Astrocyte (in vitro differentiated cells and primary cell): Measurements from ENCODE around the gene DEFB129. TPM values are rescaled to one million over a fixed set of nuclear protein-coding genes. Genes with fewer than 3 reads are reported as not detected.

Experiments used
- DNase-seq: peaks from one replicate; pipeline ENCODE4 v3.0.0-alpha.2; 2010; ENCODE audit warnings: low read depth
- FAIRE-seq: peaks from 2 replicates; lab custom pipeline; 2011; peaks lifted over from hg19 to GRCh38; lab: Jason Lieb, UNC
- H2AFZ ChIP-seq: 2 replicates; pipeline ENCODE4 v1.6.0; 2012; ENCODE audit warnings: low read depth, low read length, inconsistent platforms
- H3K27ac ChIP-seq: 2 replicates; pipeline ENCODE4 v1.5.1; 2011; ENCODE audit warnings: low read depth, low read length, inconsistent platforms
- H3K27me3 ChIP-seq: 2 replicates; pipeline ENCODE4 v1.6.0; 2011; ENCODE audit warnings: low read length, inconsistent platforms; ENCODE audit not compliant: insufficient read depth
- H3K36me3 ChIP-seq: 2 replicates; pipeline ENCODE4 v1.5.1; 2011; ENCODE audit warnings: low read length, inconsistent platforms; ENCODE audit not compliant: insufficient read depth
- H3K4me1 ChIP-seq: 2 replicates; pipeline ENCODE4 v1.5.1; 2011; ENCODE audit warnings: low read length, inconsistent platforms; ENCODE audit not compliant: insufficient read depth
- H3K4me2 ChIP-seq: 2 replicates; pipeline ENCODE4 v1.6.0; 2012; ENCODE audit warnings: low read length, inconsistent platforms
- H3K4me3 ChIP-seq: 2 replicates; pipeline ENCODE4 v1.5.1; 2011; ENCODE audit warnings: low read depth, mild to moderate bottlenecking, low read length, inconsistent platforms; ENCODE audit not compliant: insufficient read depth
- H3K79me2 ChIP-seq: 2 replicates; pipeline ENCODE4 v1.6.0; 2012; ENCODE audit warnings: mild to moderate bottlenecking, low read length, inconsistent platforms; ENCODE audit not compliant: insufficient read depth
- H3K9ac ChIP-seq: 2 replicates; pipeline ENCODE4 v1.6.0; 2012; ENCODE audit warnings: mild to moderate bottlenecking, low read length, inconsistent platforms
- H3K9me3 ChIP-seq: 2 replicates; pipeline ENCODE4 v1.5.1; 2012; ENCODE audit warnings: low read depth, mild to moderate bottlenecking, low read length, inconsistent platforms; ENCODE audit not compliant: insufficient read depth
- H4K20me1 ChIP-seq: 2 replicates; pipeline ENCODE4 v1.6.0; 2012; ENCODE audit warnings: low read length, inconsistent platforms; ENCODE audit not compliant: insufficient read depth
- H3K27ac Mint-ChIP-seq: one replicate; pipeline ENCODE4 v1.8.0; 2021; ENCODE audit warnings: mild to moderate bottlenecking, mixed read lengths; ENCODE audit not compliant: unreplicated experiment
- H3K27me3 Mint-ChIP-seq: one replicate; pipeline ENCODE4 v1.8.0; 2021; ENCODE audit warnings: low read depth, mixed read lengths; ENCODE audit not compliant: unreplicated experiment
- H3K36me3 Mint-ChIP-seq: one replicate; pipeline ENCODE4 v1.8.0; 2021; ENCODE audit warnings: low read depth, mixed read lengths; ENCODE audit not compliant: unreplicated experiment
- H3K4me1 Mint-ChIP-seq: one replicate; pipeline ENCODE4 v1.8.0; 2021; ENCODE audit warnings: low read depth, mixed read lengths; ENCODE audit not compliant: unreplicated experiment
- H3K4me3 Mint-ChIP-seq: one replicate; pipeline ENCODE4 v1.8.0; 2021; ENCODE audit warnings: mild to moderate bottlenecking, moderate library complexity, mixed read lengths; ENCODE audit not compliant: unreplicated experiment
- H3K9me3 Mint-ChIP-seq: one replicate; pipeline ENCODE4 v1.8.0; 2021; ENCODE audit warnings: mild to moderate bottlenecking, mixed read lengths; ENCODE audit not compliant: unreplicated experiment
- EZH2 ChIP-seq: IDR thresholded peaks from 2 replicates; pipeline ENCODE4 v1.6.1; 2012; ENCODE audit warnings: mild to moderate bottlenecking, low read length, inconsistent platforms; ENCODE audit not compliant: insufficient read depth
- total RNA-seq: library from RNA; stranded (reverse); gene quantifications from 2 replicates; pipeline ENCODE4 v1.2.1, GENCODE V29; 2021
- TF ChIP-seq, protein P1 (sequence below): IDR thresholded peaks from 2 replicates; pipeline ENCODE4 v1.5.1; 2011; ENCODE audit warnings: low read depth, mild to moderate bottlenecking, inconsistent platforms, low read length, moderate library complexity; ENCODE audit not compliant: insufficient read depth

DEFB129 gene
- total RNA-seq, 1 donor from 2014 or later, result not detected

DNA sequence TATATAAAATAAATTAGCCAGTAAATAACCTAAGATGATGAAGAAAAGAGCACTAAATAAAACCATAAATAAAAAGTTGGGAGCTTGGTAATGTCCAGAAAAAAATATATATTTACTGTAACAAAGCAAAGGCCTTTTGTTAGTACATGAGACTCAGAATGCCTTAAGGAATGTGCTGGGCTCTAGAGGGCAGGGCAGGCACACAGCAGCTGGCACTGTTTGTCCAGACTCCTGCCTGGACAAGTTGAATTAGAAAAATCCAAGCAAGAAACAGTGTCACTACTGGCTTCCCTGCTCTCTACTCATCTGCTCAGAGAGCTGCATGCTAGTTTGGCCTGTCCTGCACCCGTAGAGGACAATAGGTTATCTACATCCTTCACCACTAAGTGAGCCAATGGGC, 8.8 kb downstream of the DEFB129 start:
- FAIRE-seq (no peak), DNase-seq (no peak)
- Mint-ChIP-seq H3K4me1 (peaks cover 8% of the 10 kb centered on the region), H3K4me3 (no peak overlapping the region), H3K27ac (no peak overlapping the region), H3K36me3 (no peaks in the 10 kb centered on the region), H3K27me3 (peaks cover 36% of the 10 kb centered on the region), H3K9me3 (no peaks in the 10 kb centered on the region)
- no peaks in the 10 kb centered on the region for H4K20me1 ChIP-seq
- TF ChIP-seq, protein P1, sequence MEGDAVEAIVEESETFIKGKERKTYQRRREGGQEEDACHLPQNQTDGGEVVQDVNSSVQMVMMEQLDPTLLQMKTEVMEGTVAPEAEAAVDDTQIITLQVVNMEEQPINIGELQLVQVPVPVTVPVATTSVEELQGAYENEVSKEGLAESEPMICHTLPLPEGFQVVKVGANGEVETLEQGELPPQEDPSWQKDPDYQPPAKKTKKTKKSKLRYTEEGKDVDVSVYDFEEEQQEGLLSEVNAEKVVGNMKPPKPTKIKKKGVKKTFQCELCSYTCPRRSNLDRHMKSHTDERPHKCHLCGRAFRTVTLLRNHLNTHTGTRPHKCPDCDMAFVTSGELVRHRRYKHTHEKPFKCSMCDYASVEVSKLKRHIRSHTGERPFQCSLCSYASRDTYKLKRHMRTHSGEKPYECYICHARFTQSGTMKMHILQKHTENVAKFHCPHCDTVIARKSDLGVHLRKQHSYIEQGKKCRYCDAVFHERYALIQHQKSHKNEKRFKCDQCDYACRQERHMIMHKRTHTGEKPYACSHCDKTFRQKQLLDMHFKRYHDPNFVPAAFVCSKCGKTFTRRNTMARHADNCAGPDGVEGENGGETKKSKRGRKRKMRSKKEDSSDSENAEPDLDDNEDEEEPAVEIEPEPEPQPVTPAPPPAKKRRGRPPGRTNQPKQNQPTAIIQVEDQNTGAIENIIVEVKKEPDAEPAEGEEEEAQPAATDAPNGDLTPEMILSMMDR, result no peak
- TF ChIP-seq EZH2, result no peak
- no peak overlapping the region for H3K27ac ChIP-seq
- H2AFZ ChIP-seq, result no peak overlapping the region
- no peaks in the 10 kb centered on the region for H3K4me1 ChIP-seq
- H3K27me3 ChIP-seq, result no peaks in the 10 kb centered on the region
- H3K4me3 ChIP-seq, result no peak overlapping the region
- no peaks in the 10 kb centered on the region for H3K36me3 ChIP-seq
- H3K9ac ChIP-seq, result no peak overlapping the region
- no peaks in the 10 kb centered on the region for H3K79me2 ChIP-seq
- H3K9me3 ChIP-seq, result no peaks in the 10 kb centered on the region
- no peak overlapping the region for H3K4me2 ChIP-seq

DNA sequence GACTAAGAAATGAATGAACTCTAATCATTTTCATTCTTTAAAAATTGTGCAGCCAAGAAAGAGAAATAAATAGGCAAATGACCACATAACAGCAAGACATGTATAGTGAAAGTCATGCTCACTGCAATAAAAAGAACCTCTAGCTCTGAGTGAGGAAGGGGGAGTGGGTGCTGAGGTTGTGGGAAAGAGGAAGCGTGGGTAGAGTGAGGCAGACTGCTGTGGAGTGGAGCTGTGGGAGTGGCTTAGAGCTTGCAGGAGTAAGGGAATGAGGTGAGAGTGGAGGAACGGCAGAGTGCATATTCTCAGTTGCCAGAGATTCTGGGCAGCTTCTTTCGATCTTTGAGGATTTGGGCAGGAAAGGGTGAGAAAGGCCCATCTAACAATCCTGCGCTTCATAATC, 10.4 kb downstream of the DEFB129 start:
- H2AFZ ChIP-seq, result no peak overlapping the region
- no peak overlapping the region for H3K4me3 Mint-ChIP-seq
- peaks cover 8% of the 10 kb centered on the region for H3K4me1 Mint-ChIP-seq
- no peak for TF ChIP-seq EZH2
- TF ChIP-seq, protein P1, result no peak
- no peaks in the 10 kb centered on the region for H3K79me2 ChIP-seq
- no peaks in the 10 kb centered on the region for H4K20me1 ChIP-seq
- H3K27ac Mint-ChIP-seq, result no peak overlapping the region
- peaks cover 3% of the 10 kb centered on the region for H3K27me3 ChIP-seq
- no peak overlapping the region for H3K27ac ChIP-seq
- no peak for FAIRE-seq
- H3K9me3 ChIP-seq, result no peaks in the 10 kb centered on the region
- H3K36me3 Mint-ChIP-seq, result no peaks in the 10 kb centered on the region
- H3K4me2 ChIP-seq, result no peak overlapping the region
- H3K27me3 Mint-ChIP-seq, result peaks cover 37% of the 10 kb centered on the region
- no peak overlapping the region for H3K9ac ChIP-seq
- no peaks in the 10 kb centered on the region for H3K36me3 ChIP-seq
- no peak for DNase-seq
- no peaks in the 10 kb centered on the region for H3K4me1 ChIP-seq
- H3K9me3 Mint-ChIP-seq, result no peaks in the 10 kb centered on the region
- H3K4me3 ChIP-seq, result no peak overlapping the region

DNA sequence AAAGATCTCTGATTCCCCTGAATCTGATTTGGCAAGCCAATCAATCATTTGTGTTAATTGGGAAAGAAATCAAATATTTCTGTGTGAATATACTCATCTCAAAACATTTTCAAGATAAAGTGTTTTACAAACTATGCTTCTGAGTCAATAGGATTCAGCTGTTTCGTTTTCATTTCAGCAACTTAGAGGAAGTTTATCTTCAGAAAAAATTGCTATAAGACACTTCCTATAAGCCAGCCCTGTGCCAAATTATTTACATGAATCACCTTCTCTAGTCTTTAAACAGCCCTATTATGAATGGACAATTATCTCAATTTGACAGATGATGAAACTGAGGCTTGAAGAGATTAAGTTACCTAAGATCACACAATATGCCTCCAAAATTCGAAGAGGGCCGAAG, 10.9 kb downstream of the DEFB129 start:
- Histone ChIP-seq H3K4me3 (no peak overlapping the region), H3K36me3 (no peaks in the 10 kb centered on the region), H3K4me2 (no peak overlapping the region), H4K20me1 (no peaks in the 10 kb centered on the region), H3K27me3 (peaks cover 3% of the 10 kb centered on the region), H3K27ac (no peak overlapping the region), H3K79me2 (no peaks in the 10 kb centered on the region), H2AFZ (no peak overlapping the region), H3K9me3 (no peaks in the 10 kb centered on the region), H3K9ac (no peak overlapping the region), H3K4me1 (no peaks in the 10 kb centered on the region)
- no peak for TF ChIP-seq EZH2
- TF ChIP-seq, protein P1, result no peak
- FAIRE-seq (no peak), DNase-seq (no peak)
- Mint-ChIP-seq H3K36me3 (no peaks in the 10 kb centered on the region), H3K27me3 (peaks cover 37% of the 10 kb centered on the region), H3K9me3 (no peaks in the 10 kb centered on the region), H3K4me1 (peaks cover 8% of the 10 kb centered on the region), H3K4me3 (no peak overlapping the region), H3K27ac (no peak overlapping the region)
